ENCODE results near the gene DLGAP5.

The DLGAP5 gene

GRCh38 chr14:55107766-55108554, 83.4 kb downstream of the DLGAP5 start:
- peak; percentile 53 for DNase-seq

- DNase-seq, result no peak
These were observed 85.4 kb downstream of the DLGAP5 start for GRCh38 chr14:55105991-55106390.

- DNase-seq, result no peak
These were observed 87.1 kb downstream of the DLGAP5 start for GRCh38 chr14:55103971-55104954.

- DNase-seq, result peak; percentile 69
These were observed 88.3 kb downstream of the DLGAP5 start for GRCh38 chr14:55103005-55103640.

- peak; percentile 33 for DNase-seq
These were observed 89.2 kb downstream of the DLGAP5 start for GRCh38 chr14:55102141-55102621.

GRCh38 chr14:55101698-55102097, 89.7 kb downstream of the DLGAP5 start:
- DNase-seq, result no peak

- no peak for DNase-seq
These were observed 91.6 kb downstream of the DLGAP5 start for GRCh38 chr14:55099756-55100155.

GRCh38 chr14:55098561-55098898, 92.9 kb downstream of the DLGAP5 start:
- no peak for DNase-seq

Data from activated effector memory CD4-positive, alpha-beta T cell treated with Interleukin-2 at 50 U/mL for 16 hours (primary cell).